Measurements from ENCODE around the gene COMP.

Gene COMP

DNA sequence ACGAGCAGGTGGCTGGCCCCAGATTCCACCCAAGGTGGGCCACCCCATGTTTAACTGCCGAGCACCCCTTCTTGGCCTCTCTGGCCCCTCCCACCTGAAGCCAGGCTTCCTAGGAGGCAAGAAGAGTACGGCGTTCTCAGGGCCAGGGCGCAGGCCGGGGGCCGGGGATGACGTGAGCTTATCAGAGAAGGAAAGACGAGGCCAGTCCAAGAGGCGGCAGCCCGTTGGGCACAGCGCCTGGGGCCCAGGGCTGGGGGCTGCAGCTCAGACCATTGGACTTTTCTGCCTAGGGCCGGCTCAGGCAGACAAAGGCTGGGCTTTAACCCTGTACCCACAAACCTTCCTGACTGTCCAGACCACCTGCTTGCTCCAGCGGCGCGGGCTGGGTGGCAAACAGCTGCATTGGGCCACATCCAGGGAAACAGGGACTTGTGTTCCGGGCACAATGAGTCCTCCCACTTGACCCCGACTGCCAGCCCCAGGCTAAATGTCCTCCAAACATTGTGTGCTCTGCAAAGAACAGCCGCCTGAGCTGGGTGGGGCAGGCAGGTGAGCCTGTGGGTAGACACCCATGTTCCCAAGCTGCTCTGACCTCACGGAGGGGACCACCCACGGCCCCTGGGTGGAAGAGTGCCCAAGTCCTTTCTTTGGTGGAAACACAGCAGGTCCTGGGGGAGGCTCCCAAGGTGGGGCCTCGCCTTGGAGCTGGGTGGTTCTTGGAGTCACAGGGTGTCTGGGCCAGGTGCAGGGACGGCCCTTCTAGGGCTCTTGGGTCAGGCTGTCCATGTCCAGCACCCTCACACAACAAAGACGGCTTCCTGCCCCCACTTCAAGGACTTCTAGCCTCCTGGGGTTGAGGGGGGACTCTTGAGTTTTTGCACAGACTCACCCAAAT is 21.9 kb downstream of the COMP start:
- DNase-seq, result no peak

DNA sequence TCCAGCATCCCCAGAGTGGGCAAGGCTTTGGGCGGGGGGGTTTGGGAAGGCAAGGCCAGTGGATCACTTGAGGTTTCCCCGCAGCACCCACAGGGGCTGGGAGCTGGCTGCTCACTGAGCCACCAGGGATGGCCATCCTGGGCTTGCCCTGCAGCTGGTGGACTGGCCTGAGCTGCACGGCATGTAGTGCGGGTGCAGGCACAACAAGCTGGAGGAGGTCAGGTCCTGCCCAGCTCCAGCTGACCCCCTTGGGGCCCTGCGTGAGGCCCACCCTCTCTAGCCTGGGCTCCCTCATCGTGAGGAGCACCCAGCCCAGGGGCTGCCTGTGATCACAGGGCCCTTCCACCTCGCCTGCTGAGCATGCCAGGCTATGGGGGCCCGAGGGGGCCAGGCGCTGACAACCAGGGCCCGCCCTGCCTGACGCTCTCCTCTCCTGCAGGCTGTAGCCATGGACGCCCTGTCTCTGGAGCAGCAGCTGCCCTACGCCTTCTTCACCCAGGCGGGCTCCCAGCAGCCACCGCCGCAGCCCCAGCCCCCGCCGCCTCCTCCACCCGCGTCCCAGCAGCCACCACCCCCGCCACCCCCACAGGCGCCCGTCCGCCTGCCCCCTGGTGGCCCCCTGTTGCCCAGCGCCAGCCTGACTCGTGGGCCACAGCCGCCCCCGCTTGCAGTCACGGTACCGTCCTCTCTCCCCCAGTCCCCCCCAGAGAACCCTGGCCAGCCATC is 22.9 kb downstream of the COMP start:
- DNase-seq, result no peak

DNA sequence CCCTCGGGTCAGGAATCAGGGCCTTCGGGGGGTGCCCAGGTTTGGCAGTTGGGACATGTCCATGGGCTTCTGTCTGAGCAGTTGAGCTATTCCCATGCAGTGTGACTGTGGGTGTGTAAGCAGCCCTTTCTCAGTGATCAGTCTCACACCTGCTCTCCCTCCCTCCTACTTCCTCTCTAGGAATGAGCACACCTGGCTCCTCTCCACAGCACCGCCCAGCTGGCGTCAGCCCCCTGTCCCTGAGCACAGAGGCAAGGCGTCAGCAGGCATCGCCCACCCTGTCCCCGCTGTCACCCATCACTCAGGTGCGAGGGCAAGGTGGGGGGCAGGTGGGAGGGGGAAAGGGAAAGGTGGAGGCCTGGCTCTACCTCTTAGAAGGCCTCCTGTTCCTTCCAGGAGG is 25.9 kb downstream of the COMP start:
- no peak for DNase-seq

DNA sequence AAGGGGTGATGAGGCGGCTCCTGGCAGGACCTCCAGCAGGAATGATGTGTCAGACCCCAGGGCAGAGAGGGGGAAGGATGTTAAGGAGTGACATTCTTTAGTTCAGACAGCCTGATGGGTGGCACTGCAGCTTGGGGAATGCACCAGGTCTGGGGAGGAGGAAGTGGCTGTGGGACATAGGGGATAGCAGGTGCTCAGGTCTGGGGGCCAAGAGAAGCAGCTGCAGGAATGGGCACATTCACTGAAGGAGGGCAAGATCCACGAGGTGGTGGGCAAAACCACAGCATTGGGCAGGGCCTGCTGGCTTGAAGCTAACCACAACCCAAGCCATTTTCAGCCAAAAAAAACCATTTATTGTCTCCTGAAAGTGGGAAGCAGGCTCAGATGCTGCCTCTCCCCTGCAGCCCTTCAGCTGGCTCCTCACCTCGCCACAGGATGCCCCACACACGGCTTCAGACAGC is 26.5 kb downstream of the COMP start:
- no peak for DNase-seq

DNA sequence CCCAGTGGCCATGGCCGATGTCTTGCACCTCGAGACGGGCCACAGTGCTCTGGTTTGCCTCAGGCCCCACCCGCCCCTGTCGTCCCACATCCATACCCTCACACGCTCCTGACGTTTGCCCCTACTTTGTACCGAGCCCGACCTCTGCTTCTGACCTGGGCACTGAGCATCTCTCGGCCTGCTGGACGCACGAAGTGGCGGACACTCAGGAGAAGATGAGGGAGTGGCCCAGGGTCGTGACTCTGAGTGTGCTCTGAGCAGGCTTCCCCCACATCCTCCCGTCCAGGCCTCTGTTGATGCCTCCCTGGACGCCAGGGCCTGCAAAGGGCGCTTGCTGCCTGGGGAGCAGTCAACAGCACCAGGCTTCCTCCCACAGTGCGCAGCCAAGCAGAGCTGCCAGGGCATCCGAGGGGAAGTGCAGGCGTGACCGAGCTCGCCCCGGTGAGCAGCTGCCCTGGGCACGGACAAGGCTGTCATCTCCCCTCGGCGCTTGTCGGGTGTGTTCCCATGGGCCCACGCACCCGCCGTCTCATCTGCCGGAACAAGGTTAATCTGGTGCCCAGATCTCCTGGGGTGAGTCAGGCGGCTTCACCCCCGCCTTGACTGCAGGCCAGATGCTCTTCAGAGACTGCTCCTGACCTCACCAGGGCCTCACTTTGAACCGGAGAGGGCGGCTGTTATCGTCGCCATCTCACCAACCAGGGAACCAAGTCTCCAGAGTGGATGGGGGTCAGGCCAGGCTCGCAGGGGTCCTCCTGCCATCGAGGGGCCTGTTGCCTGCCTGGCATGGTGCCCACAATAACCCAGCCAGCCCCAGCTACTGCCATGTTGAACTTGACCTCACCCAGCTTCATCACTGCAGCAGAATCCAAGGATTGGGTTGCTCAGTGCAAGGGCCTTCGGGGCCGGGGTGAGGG is 27.2 kb downstream of the COMP start:
- DNase-seq, result no peak

DNA sequence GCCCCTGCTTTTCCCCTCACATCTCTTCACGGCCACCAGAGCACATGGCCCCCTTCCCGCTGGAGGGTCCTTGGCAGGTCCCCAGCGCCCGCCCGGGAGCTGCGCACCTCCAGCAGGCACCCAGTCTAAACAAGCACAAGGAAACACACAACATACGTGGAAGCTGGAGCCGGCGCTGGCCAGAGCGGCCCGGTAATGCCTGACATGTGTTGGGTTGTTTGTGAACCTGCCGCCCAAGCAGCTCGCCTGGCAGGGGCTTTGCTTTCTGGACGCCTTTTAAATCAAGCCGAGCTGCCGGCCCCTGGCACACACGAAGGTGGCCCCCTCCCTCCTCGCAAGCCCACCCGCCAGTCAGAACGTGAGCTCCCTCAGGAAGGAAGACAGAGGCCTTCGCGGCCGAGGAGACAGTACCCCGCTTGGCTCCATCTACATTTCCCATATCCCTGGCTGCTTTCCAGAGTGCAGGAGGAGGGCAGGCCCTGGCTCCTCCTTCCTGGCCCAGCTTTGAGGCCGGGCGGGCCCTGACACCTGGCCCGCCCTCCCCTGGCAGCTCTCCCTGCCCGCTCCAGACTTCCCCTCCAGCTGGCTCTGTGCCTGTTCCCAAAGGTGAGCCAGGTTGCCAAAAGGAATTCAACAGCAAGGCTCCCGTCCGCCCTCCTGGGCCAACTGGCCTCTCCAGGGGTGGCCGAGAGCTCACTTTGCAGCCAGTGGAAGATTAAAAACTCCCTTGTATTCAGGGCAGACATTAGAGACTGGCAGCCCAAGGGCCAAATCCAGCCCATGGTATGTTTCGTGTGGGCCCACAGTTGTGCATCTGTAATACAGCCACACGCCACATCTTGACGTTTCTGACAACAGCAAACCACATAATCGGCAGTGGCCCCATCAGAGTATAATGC is 28.7 kb downstream of the COMP start:
- DNase-seq, result no peak

DNA sequence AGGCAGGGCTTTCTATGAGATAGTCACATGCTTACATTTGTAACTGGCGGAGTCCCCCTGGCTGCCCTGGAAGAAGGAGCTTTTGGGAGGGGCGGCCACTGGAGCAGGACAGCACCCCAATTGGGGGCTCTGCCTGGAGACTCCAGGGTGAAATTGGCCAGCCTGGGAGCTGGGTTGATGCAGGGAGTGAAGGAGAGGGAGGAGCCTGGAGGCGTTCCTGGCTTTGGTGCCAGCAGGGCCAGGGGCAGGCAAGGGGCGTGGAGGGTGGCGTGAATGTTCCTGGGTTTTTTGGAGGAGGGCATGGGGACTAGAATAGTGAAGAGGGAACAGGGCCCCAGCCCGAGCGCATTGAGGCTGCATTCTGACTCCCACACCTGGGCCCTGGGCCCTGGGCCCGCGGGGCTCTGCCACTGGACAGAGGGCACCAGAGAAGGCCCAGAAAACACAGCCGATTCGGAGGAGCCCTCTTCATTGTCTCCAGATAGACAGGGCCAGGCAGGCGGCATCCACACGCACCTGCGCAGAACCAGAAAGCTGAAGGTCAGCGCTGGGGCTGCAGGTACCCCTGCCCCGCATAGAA is 29.5 kb downstream of the COMP start:
- no peak for DNase-seq

DNA sequence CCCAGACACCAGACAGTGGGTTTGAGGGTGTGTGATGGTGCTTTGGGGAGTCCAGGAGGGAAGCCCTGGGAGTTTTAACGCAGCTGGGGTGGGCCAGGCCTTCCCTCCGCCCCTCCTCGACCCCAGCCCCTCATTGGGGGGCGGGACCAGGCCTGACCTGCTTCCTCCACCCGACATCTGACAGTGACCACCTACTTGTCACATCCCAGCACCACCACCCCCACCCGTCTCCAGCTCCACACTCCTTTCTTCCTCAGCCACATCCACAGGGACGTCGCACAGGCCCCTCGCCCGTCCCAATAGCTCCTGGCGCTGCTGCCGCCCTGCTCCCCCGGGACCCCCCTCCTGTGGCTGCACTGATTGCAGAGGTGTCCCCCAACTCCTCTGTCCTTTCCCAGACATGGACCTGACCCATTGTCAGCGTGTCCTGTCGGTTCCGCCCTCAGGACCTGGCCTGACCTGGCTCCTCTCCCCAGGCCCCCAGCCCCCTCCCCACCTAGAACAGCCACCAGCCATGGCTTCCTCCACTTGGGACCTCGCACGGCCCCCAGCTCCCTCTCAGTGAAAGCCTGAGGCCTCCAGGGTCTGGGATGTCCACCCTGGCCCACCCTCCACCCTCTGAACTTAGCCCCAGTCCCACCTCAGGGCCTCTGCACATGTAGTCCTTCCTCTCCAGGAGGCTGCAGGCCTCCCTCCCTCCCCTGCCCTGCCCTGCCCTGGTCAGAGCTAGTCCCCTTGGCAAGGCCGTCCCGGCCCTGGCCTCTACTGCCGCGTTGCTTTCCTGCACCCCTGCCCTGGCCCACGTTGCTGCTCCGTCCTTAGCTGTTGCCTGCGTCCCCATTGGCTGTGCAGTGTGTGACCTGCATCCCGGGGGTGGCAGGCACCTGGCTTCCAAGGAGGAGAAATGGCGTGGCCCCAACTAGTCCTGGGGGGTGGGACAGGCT is 30.4 kb downstream of the COMP start:
- no peak for DNase-seq

DNA sequence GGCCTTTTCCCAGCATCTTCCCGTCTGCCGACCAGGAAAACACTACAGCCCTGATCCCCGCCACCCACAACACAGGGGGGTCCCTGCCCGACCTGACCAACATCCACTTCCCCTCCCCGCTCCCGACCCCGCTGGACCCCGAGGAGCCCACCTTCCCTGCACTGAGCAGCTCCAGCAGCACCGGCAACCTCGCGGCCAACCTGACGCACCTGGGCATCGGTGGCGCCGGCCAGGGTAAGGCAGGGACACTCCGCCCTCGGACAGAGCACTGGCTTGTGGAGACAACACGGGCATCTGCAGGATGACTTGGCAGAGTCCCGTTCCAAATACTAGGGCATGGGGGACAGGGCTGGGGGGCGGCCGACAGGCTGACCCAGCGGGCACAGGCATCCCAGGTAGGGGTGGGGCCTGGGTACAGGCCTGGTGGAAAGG is 31.1 kb downstream of the COMP start:
- DNase-seq, result no peak

DNA sequence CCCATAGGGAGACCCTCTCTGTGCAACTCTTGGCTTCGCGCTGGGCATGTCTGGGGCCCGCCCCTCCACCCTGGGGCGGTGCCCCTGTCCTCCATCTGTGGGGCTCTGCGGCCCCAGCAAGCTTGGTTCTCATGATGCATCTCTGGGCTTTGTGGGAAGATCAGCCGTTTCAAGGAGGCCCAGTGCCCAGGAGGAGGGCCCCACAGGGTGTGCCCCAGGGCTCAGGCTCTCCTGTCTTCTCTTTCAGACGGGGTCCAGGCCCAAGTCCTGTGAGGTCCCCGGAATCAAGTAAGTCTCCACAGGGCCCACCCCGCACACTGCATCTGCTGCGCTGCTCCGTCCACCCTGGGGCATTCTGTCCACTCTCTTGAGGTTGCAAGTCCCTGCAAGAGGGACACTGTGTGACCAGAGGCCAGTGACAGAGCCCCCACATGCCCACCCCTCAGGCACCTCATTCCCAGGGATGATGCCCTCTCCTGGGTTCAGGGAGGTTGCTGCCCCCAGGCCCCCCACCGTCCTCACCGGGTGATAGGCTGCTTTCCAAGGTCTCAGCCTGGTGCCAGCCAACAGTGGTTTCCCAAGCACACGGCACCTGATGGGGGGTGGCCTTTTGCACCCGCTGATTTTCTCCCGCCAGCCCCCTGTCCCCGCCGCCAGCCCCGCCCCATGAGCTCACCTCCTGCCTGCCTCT is 31.7 kb downstream of the COMP start:
- DNase-seq, result no peak

DNA sequence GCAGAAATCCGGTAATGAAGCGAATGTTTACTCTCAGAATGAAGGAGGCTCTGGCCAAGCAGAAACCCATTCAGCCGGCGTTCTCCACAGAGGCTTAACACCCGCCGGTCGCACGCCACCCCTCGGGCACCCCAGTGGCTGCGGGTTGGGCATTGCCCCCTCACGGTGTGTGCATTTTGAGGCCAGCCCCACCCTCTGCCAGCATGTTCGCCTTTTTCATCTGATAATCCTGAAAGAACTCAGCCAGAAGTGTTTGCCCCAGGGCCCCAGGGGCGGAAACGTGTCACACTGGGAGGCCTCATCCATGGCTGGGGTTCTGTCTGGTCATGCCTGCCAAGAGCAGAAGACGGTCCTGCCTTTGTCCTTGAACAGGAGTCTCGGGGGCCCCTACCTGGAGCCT is 34.2 kb downstream of the COMP start:
- no peak for DNase-seq

DNA sequence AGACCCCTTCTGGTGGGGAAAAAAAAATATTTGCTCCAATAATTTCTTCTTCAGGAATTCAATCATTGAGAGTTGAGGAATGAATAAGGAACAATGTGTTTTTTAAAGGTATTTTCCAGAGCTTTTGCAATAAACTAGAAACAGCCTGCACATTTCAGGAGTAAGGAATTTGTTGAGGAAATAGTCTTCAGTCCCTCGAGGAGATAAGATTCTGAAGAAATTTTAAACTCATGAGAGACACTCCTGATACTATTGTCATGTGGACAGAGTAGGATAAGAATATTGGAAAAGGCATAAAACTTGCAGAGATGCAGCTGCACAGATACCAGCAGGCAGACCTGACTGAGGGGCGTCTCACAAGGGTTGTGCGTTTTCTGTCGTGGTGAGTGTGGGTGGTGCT is 36.6 kb downstream of the COMP start:
- DNase-seq, result no peak

DNA sequence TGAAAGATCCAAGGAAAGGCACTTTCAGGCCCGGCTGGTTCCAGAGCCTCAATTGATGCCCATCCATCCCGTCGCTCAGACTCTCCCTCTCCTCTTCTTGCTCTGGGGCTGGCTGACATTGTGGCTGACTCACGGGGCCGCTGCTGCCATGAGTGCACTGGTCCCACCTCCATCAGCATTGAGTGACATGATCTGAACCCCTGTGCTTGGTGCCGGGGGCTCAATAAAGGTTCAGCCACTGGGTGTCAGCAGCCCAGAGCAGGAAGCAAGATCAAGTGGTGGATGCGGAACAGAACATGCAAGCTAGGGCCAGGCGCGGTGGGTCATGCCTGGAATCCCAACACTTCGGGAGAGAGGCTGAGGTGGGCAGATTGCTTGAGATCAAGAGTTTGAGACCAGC is 39.5 kb downstream of the COMP start:
- no peak for DNase-seq

DNA sequence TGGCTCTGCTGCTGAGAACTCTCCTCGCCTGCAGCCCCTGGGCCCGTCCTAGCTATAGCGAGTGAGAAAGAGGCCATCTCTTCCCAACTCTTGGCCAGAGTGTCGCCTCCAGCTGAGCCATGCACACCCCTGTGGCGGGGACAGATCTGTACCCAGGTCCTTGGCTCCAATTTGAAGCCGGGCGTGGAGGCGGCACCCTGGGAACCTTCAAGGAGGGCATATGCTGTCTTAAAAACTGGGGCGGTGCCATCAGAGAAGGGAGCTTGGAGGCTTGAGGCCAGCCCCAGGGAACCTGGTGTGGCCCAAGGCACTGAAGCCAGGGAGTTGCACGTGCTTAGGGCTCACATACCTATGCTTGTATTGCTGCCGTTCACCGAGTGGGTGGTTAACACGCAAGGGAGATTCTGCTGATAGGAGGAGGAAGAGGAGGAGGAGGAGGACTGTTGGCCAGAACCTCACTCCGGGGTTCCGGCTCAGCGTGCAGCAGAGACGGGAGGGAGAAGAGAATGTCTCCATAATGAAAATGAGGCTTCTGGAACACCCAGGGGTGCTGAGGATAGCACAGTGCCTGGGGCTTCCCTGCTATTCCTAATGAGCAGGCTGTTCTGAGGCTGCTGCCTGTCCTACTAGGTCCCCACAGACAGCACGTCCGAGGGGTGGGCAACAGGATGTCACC is 40.7 kb downstream of the COMP start:
- DNase-seq, result no peak

DNA sequence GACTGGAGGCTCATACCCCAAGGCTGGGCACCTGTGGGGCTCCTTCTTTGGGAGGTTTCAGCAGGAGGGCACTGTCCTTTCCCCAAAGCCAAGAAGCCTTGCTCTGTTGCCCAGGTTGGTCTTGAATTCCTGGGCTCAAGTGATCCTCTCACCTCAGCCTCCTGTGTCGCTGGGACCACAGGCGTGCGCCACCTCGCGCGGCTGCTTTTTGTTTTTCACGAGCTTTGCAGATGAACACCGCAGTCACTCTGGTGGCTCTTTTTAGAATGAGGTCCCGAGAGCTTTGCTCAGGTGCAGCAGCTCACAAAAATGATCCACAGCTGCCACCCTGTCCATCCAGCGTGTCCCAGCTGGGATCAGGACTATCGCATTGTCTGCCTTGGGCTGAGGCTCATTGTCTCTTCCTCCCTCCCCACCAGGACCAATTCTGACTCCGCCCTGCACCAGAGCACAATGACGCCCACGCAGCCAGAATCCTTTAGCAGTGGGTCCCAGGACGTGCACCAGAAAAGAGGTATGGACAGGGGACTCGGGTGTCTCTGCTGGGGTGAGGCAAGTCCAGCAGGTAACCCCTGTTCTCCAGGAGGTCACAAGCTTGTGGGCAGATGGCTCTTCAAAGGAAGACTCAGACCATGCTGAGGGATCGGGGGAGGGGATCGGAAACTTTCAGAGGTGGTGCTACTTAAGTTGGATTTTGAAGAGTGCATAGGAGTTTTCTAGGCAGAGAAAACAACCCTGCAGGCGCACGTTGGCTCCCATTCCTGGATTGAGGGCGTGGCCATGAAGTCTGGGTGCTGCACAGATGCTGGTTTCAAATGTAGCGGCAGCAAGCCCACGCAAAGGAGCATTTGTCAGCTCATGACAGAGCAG is 41.5 kb downstream of the COMP start:
- no peak for DNase-seq

DNA sequence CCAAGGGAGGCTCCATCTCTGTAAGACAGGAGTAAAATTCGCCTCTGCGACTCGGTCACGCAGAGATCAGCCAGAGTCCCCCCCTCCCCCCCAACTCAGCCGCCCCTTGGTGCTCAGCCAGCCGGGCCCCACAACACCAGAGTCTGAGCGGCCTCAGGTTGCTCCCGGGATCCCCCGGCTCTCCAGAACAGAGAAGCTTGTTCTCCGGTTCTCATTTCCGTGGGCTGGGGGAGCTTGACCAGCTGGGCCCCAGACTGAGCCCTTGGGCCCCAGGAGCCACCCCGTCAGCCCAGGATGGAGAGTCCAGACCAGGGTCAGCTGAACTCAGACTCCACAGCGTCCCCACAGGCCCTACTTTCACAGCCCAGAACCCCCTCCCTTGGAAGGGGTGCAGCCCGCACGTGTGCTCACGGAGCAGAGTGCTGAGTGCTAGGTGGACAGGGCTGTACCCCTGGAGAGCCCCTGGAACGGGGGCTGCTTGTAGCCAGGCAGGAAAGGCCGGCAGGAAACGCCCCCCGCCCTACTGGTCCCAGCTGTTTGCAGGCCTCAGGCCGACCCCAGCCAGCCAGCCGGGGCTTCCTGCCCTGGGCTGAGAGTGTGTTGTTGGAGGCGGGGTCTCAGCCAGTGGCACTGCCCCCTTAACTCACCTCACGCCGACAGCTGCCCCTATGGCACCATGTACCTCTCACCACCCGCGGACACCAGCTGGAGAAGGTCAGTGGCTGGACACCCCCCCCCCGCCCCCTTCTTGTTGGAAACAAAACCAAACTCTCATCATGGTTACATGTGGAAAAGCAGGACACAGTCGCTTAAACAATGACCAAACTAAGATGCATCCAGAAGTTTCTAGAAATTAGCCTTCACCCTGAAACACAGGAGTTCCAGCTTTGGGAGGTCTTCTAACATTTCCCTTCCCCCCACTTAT is 44.4 kb downstream of the COMP start:
- no peak for DNase-seq

DNA sequence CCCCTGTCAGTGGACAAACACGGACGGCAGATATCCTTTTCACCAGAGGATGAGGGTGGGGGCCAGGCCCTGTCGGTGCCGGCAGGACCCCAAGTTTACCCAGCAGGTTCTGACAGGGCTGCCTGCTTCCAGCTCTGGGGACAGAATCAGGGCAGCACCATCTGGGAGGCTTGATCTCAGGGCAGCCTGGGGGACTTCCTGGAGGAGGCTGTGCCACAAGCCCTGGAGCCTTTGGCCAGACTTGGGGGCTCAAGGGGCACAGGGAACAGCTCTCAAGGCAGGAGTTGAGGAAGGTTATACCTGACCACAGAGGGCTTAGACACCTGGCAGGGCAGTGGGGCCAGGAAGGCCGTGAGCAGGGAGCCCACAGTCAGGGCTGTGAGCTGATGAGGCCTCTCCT is 45.2 kb downstream of the COMP start:
- DNase-seq, result no peak

Data from activated CD4-positive, alpha-beta T cell treated with anti-CD3 and anti-CD28 coated beads for 4 hours (primary cell).